Measurements from ENCODE around the gene CNRIP1. TPM values are rescaled to one million over a fixed set of nuclear protein-coding genes. Genes with fewer than 3 reads are reported as not detected.

CNRIP1 gene
- 1 to 10 TPM; 1.9 to 4.1 (median 2.6) TPM for total RNA-seq
- long read RNA-seq, partial matches to known transcripts: 0 of 1 reads
- long read RNA-seq, other reads (novel, unspliced or antisense): 0 of 1 reads

- ATAC-seq (peak; percentile 68 to 83 (median 78)), DNase-seq (peak; percentile 59 to 71 (median 69))
- 1% methylated on average over 19 of the region's 64 CpGs for WGBS (ENCODE audit: insufficient coverage, low coverage, low lambda C conversion rate, missing lambda C conversion rate)
- H3K4me1 ChIP-seq: peaks cover 0 to 9% (median 0%) of the 10 kb centered on the region in 4 donors
- TF ChIP-seq POLR2A (IDR thresholded peaks at IDR 0.05): peak; percentile 38
- TF ChIP-seq CTCF (IDR thresholded peaks at IDR 0.05): no peak
- peak within 1 kb of the TSS; percentile 47 to 57 (median 48) for H3K4me3 ChIP-seq
- intact Hi-C loops (cut with DNase I): no loop called here
- peaks cover 0 to 18% of the 10 kb centered on the region in 2 donors for H3K27me3 ChIP-seq
- peak within 1 kb of the TSS; percentile 75 to 93 (median 76) for H3K27ac ChIP-seq
- no peaks in the 10 kb centered on the region for H3K9me3 ChIP-seq
- no peaks in the 10 kb centered on the region for H3K36me3 ChIP-seq
These were observed at the start of gene CNRIP1 for GRCh38 chr2:68319398-68320117. CNRIP1 (minus strand) TSS chr2:68319949; CDS start chr2:68319400, 549 bp downstream.

GRCh38 chr2:68369337-68369734 is 49.6 kb upstream of the CNRIP1 start:
- no peaks in the 10 kb centered on the region for H3K9me3 ChIP-seq
- DNase-seq: no peak
- no peaks in the 10 kb centered on the region for H3K27me3 ChIP-seq
- H3K4me3 ChIP-seq: no peak overlapping the region
- no peaks in the 10 kb centered on the region for H3K4me1 ChIP-seq
- WGBS (ENCODE audit: insufficient coverage, low coverage, low lambda C conversion rate, missing lambda C conversion rate): 68% methylated on average over 10 of the region's 10 CpGs
- no peak for TF ChIP-seq CTCF (IDR thresholded peaks at IDR 0.05)
- no peak for TF ChIP-seq POLR2A (IDR thresholded peaks at IDR 0.05)
- ATAC-seq: no peak
- H3K27ac ChIP-seq: no peak overlapping the region
- no peaks in the 10 kb centered on the region for H3K36me3 ChIP-seq
- intact Hi-C loops (cut with DNase I): loop anchor here in 1 of 2 donors (10.0 kb wide), 1 partner anchor 65 kb away; no protein-coding TSS in a partner anchor

GRCh38 chr2:68368654-68369336 is 49.0 kb upstream of the CNRIP1 start:
- no peak for DNase-seq
- H3K9me3 ChIP-seq: no peaks in the 10 kb centered on the region
- no peak for ATAC-seq
- H3K27me3 ChIP-seq: no peaks in the 10 kb centered on the region
- peak overlapping the region in 2 of 3 donors; percentile 27 to 33 for H3K27ac ChIP-seq
- H3K4me1 ChIP-seq: no peaks in the 10 kb centered on the region
- H3K4me3 ChIP-seq: peak overlapping the region in 1 of 3 donors; percentile 14
- WGBS (ENCODE audit: insufficient coverage, low coverage, low lambda C conversion rate, missing lambda C conversion rate): 71% methylated on average over 4 of the region's 6 CpGs
- H3K36me3 ChIP-seq: no peaks in the 10 kb centered on the region
- intact Hi-C loops (cut with DNase I): loop anchor here in 1 of 2 donors (10.0 kb wide), 1 partner anchor 66 kb away; no protein-coding TSS in a partner anchor
- TF ChIP-seq POLR2A (IDR thresholded peaks at IDR 0.05) (no peak), CTCF (IDR thresholded peaks at IDR 0.05) (no peak)

GRCh38 chr2:68367953-68368653 is 48.4 kb upstream of the CNRIP1 start:
- H3K36me3 ChIP-seq: no peaks in the 10 kb centered on the region
- no peaks in the 10 kb centered on the region for H3K4me1 ChIP-seq
- no peaks in the 10 kb centered on the region for H3K9me3 ChIP-seq
- 37% methylated on average over 4 of the region's 5 CpGs for WGBS (ENCODE audit: insufficient coverage, low coverage, low lambda C conversion rate, missing lambda C conversion rate)
- no peaks in the 10 kb centered on the region for H3K27me3 ChIP-seq
- TF ChIP-seq CTCF (IDR thresholded peaks at IDR 0.05): no peak
- no peak for TF ChIP-seq POLR2A (IDR thresholded peaks at IDR 0.05)
- intact Hi-C loops (cut with DNase I): loop anchor here in 1 of 2 donors (10.0 kb wide), 1 partner anchor 67 kb away; no protein-coding TSS in a partner anchor
- DNase-seq (no peak), ATAC-seq (peak in 3 of 4 donors; percentile 27 to 45 (median 39))
- peak overlapping the region in 1 of 3 donors; percentile 42 for H3K4me3 ChIP-seq
- peak overlapping the region in 2 of 3 donors; percentile 27 to 33 for H3K27ac ChIP-seq

All from right lobe of liver (tissue), 6 donors.